ENCODE data around the gene SLC16A9.

The SLC16A9 gene

GRCh38 chr10:59702347-59702746 is 7.3 kb downstream of the SLC16A9 start:
- no peaks in the 10 kb centered on the region for H3K36me3 ChIP-seq (ENCODE audit: insufficient read depth, low read length)
- no peaks in the 10 kb centered on the region for H3K27me3 ChIP-seq (ENCODE audit: insufficient read depth, low read length, poor library complexity)
- no peaks in the 10 kb centered on the region for H3K9me3 ChIP-seq (ENCODE audit: insufficient read depth, low read length, severe bottlenecking)
- no peak overlapping the region for H3K9ac ChIP-seq (ENCODE audit: low read depth, low read length)
- no peak for ATAC-seq (ENCODE audit: insufficient read depth, low read depth)
- no peaks in the 10 kb centered on the region for H4K20me1 ChIP-seq (ENCODE audit: insufficient read depth, low read length)
- no peak overlapping the region for H3K4me3 ChIP-seq (ENCODE audit: low read depth in 1 of 2, low read length in 2 of 2)
- TF ChIP-seq, protein P1, sequence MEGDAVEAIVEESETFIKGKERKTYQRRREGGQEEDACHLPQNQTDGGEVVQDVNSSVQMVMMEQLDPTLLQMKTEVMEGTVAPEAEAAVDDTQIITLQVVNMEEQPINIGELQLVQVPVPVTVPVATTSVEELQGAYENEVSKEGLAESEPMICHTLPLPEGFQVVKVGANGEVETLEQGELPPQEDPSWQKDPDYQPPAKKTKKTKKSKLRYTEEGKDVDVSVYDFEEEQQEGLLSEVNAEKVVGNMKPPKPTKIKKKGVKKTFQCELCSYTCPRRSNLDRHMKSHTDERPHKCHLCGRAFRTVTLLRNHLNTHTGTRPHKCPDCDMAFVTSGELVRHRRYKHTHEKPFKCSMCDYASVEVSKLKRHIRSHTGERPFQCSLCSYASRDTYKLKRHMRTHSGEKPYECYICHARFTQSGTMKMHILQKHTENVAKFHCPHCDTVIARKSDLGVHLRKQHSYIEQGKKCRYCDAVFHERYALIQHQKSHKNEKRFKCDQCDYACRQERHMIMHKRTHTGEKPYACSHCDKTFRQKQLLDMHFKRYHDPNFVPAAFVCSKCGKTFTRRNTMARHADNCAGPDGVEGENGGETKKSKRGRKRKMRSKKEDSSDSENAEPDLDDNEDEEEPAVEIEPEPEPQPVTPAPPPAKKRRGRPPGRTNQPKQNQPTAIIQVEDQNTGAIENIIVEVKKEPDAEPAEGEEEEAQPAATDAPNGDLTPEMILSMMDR (IDR thresholded peaks at IDR 0.05; ENCODE audit: borderline replicate concordance, extremely low read depth, low read length, poor library complexity, severe bottlenecking), result no peak
- TF ChIP-seq EZH2 (IDR thresholded peaks at IDR 0.05; ENCODE audit: borderline replicate concordance, low read depth, low read length, severe bottlenecking), result no peak
- H3K4me2 ChIP-seq (ENCODE audit: insufficient read depth, low read length), result no peak overlapping the region
- H3K4me1 ChIP-seq (ENCODE audit: insufficient read depth, low read length), result no peaks in the 10 kb centered on the region
- H3K27ac ChIP-seq (ENCODE audit: low read length), result no peak overlapping the region
- no peak for DNase-seq
- H2AFZ ChIP-seq (ENCODE audit: low read depth, low read length), result no peak overlapping the region
- H3K79me2 ChIP-seq (ENCODE audit: insufficient read depth, low read length), result no peaks in the 10 kb centered on the region

DNA sequence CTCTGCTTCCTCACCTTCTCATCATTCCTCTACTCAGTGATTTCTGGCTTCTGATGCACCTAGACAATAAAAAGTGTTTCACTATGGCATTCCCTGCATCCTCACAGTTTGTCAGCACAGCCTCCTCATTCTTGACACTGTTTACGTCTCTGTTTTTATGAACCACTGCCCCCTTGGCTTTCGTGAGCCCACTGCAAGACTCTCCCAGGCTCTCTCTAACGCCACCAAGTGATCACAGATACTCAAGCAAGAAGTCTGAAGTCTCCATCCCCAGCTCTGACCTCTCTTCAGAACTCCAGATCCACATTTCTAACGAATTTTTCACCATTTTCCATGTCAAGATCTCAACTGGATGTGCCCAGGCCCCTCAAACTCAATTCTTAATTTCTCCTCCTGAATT is 8.9 kb downstream of the SLC16A9 start:
- no peak overlapping the region for H3K27ac ChIP-seq (ENCODE audit: low read length)
- H3K36me3 ChIP-seq (ENCODE audit: insufficient read depth, low read length), result no peaks in the 10 kb centered on the region
- H3K9me3 ChIP-seq (ENCODE audit: insufficient read depth, low read length, severe bottlenecking), result no peaks in the 10 kb centered on the region
- H3K4me2 ChIP-seq (ENCODE audit: insufficient read depth, low read length), result no peak overlapping the region
- no peak for TF ChIP-seq EZH2 (IDR thresholded peaks at IDR 0.05; ENCODE audit: borderline replicate concordance, low read depth, low read length, severe bottlenecking)
- TF ChIP-seq, protein P1 (IDR thresholded peaks at IDR 0.05; ENCODE audit: borderline replicate concordance, extremely low read depth, low read length, poor library complexity, severe bottlenecking), result no peak
- no peaks in the 10 kb centered on the region for H4K20me1 ChIP-seq (ENCODE audit: insufficient read depth, low read length)
- ATAC-seq (ENCODE audit: insufficient read depth, low read depth) (no peak), DNase-seq (no peak)
- no peak overlapping the region for H2AFZ ChIP-seq (ENCODE audit: low read depth, low read length)
- H3K9ac ChIP-seq (ENCODE audit: low read depth, low read length), result no peak overlapping the region
- H3K27me3 ChIP-seq (ENCODE audit: insufficient read depth, low read length, poor library complexity), result no peaks in the 10 kb centered on the region
- no peak overlapping the region for H3K4me3 ChIP-seq (ENCODE audit: low read depth in 1 of 2, low read length in 2 of 2)
- no peaks in the 10 kb centered on the region for H3K79me2 ChIP-seq (ENCODE audit: insufficient read depth, low read length)
- no peaks in the 10 kb centered on the region for H3K4me1 ChIP-seq (ENCODE audit: insufficient read depth, low read length)

- no peak overlapping the region for H3K4me2 ChIP-seq (ENCODE audit: insufficient read depth, low read length)
- ATAC-seq (ENCODE audit: insufficient read depth, low read depth) (no peak), DNase-seq (no peak)
- no peaks in the 10 kb centered on the region for H4K20me1 ChIP-seq (ENCODE audit: insufficient read depth, low read length)
- no peak for TF ChIP-seq EZH2 (IDR thresholded peaks at IDR 0.05; ENCODE audit: borderline replicate concordance, low read depth, low read length, severe bottlenecking)
- TF ChIP-seq, protein P1 (IDR thresholded peaks at IDR 0.05; ENCODE audit: borderline replicate concordance, extremely low read depth, low read length, poor library complexity, severe bottlenecking), result no peak
- H3K9ac ChIP-seq (ENCODE audit: low read depth, low read length), result no peak overlapping the region
- no peak overlapping the region for H3K4me3 ChIP-seq (ENCODE audit: low read depth in 1 of 2, low read length in 2 of 2)
- H2AFZ ChIP-seq (ENCODE audit: low read depth, low read length), result no peak overlapping the region
- H3K79me2 ChIP-seq (ENCODE audit: insufficient read depth, low read length), result no peaks in the 10 kb centered on the region
- H3K4me1 ChIP-seq (ENCODE audit: insufficient read depth, low read length), result no peaks in the 10 kb centered on the region
- no peaks in the 10 kb centered on the region for H3K36me3 ChIP-seq (ENCODE audit: insufficient read depth, low read length)
- no peak overlapping the region for H3K27ac ChIP-seq (ENCODE audit: low read length)
- H3K27me3 ChIP-seq (ENCODE audit: insufficient read depth, low read length, poor library complexity), result no peaks in the 10 kb centered on the region
- no peaks in the 10 kb centered on the region for H3K9me3 ChIP-seq (ENCODE audit: insufficient read depth, low read length, severe bottlenecking)
Observed at GRCh38 chr10:59698326-59698725, 11.3 kb downstream of the SLC16A9 start.

DNA sequence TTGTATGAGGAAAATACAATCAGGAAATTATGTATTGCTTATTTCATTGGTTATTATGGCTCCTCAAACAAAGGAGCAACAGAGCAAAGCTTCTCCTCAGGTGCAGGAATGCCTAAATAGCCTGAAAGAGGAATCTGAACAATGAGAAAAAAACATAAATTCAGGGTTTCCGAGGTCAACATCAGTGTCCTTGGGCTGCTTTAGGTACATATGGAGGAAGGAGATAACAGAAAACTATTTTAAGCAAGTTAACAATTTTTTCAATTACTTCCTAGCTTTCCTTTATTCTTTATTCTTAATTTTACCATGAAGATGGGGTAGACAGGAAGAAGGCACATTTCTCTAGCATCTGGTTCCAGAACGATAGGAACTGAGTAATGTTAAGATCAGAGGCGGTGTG is 14.0 kb downstream of the SLC16A9 start:
- Histone ChIP-seq H3K79me2 (ENCODE audit: insufficient read depth, low read length) (no peaks in the 10 kb centered on the region), H4K20me1 (ENCODE audit: insufficient read depth, low read length) (no peaks in the 10 kb centered on the region), H3K27ac (ENCODE audit: low read length) (no peak overlapping the region), H3K36me3 (ENCODE audit: insufficient read depth, low read length) (no peaks in the 10 kb centered on the region), H3K4me3 (ENCODE audit: low read depth in 1 of 2, low read length in 2 of 2) (no peak overlapping the region), H2AFZ (ENCODE audit: low read depth, low read length) (no peak overlapping the region), H3K9me3 (ENCODE audit: insufficient read depth, low read length, severe bottlenecking) (no peaks in the 10 kb centered on the region), H3K4me1 (ENCODE audit: insufficient read depth, low read length) (no peaks in the 10 kb centered on the region), H3K4me2 (ENCODE audit: insufficient read depth, low read length) (no peak overlapping the region), H3K27me3 (ENCODE audit: insufficient read depth, low read length, poor library complexity) (no peaks in the 10 kb centered on the region), H3K9ac (ENCODE audit: low read depth, low read length) (no peak overlapping the region)
- no peak for TF ChIP-seq EZH2 (IDR thresholded peaks at IDR 0.05; ENCODE audit: borderline replicate concordance, low read depth, low read length, severe bottlenecking)
- TF ChIP-seq, protein P1 (IDR thresholded peaks at IDR 0.05; ENCODE audit: borderline replicate concordance, extremely low read depth, low read length, poor library complexity, severe bottlenecking), result no peak
- ATAC-seq (ENCODE audit: insufficient read depth, low read depth) (no peak), DNase-seq (no peak)
